ENCODE measurements around the gene KCNJ15. TPM values are rescaled to one million over a fixed set of nuclear protein-coding genes. Genes with fewer than 3 reads are reported as not detected.
A peak's percentile ranks its signal among the peaks of the same experiment; 100 is the strongest.
"Not testable (repeated sequence)": the region's sequence is repeated elsewhere in the genome, so short reads cannot be mapped to it uniquely, and the experiment has no call there.

KCNJ15 gene
- polyA plus RNA-seq, 3 donors: 183 to 261 (median 233) TPM

GRCh38 chr21:38239672-38240071 lies 17.1 kb upstream of the KCNJ15 start:
- DNase-seq (ENCODE audit: extremely low read depth in 1 of 11, low read depth in 9 of 11, low spot score in 4 of 11): no peak

- peak in 1 of 11 donors; percentile 33 for DNase-seq (ENCODE audit: extremely low read depth in 1 of 11, low read depth in 9 of 11, low spot score in 4 of 11)
Measured at GRCh38 chr21:38240129-38240528, 16.7 kb upstream of the KCNJ15 start.

GRCh38 chr21:38241029-38241740 lies 15.6 kb upstream of the KCNJ15 start:
- DNase-seq (ENCODE audit: extremely low read depth in 1 of 11, low read depth in 9 of 11, low spot score in 4 of 11): no peak

GRCh38 chr21:38242061-38242460 lies 14.7 kb upstream of the KCNJ15 start:
- no peak for DNase-seq (ENCODE audit: extremely low read depth in 1 of 11, low read depth in 9 of 11, low spot score in 4 of 11)

GRCh38 chr21:38243732-38244406 lies 12.9 kb upstream of the KCNJ15 start:
- no peak for DNase-seq (ENCODE audit: extremely low read depth in 1 of 11, low read depth in 9 of 11, low spot score in 4 of 11)

GRCh38 chr21:38244407-38244787 lies 12.4 kb upstream of the KCNJ15 start:
- DNase-seq (ENCODE audit: extremely low read depth in 1 of 11, low read depth in 9 of 11, low spot score in 4 of 11): no peak

- no peak for DNase-seq (ENCODE audit: extremely low read depth in 1 of 11, low read depth in 9 of 11, low spot score in 4 of 11)
Measured at GRCh38 chr21:38244885-38245869, 11.6 kb upstream of the KCNJ15 start.

- no peak for DNase-seq (ENCODE audit: extremely low read depth in 1 of 11, low read depth in 9 of 11, low spot score in 4 of 11)
Measured at GRCh38 chr21:38246511-38246910, 10.3 kb upstream of the KCNJ15 start.

GRCh38 chr21:38247054-38247453 lies 9.7 kb upstream of the KCNJ15 start:
- DNase-seq (ENCODE audit: extremely low read depth in 1 of 11, low read depth in 9 of 11, low spot score in 4 of 11): not testable (repeated sequence)

- no peak for DNase-seq (ENCODE audit: extremely low read depth in 1 of 11, low read depth in 9 of 11, low spot score in 4 of 11)
Measured at GRCh38 chr21:38247738-38248510, 8.9 kb upstream of the KCNJ15 start.

- no peak for DNase-seq (ENCODE audit: extremely low read depth in 1 of 11, low read depth in 9 of 11, low spot score in 4 of 11)
Measured at GRCh38 chr21:38249256-38249655, 7.5 kb upstream of the KCNJ15 start.

- DNase-seq (ENCODE audit: extremely low read depth in 1 of 11, low read depth in 9 of 11, low spot score in 4 of 11): no peak
Measured at GRCh38 chr21:38249696-38250278, 7.0 kb upstream of the KCNJ15 start.

- DNase-seq (ENCODE audit: extremely low read depth in 1 of 11, low read depth in 9 of 11, low spot score in 4 of 11): no peak
Measured at GRCh38 chr21:38250991-38251418, 5.8 kb upstream of the KCNJ15 start.

- no peak for DNase-seq (ENCODE audit: extremely low read depth in 1 of 11, low read depth in 9 of 11, low spot score in 4 of 11)
Measured at GRCh38 chr21:38254970-38255369, 1.8 kb upstream of the KCNJ15 start.

GRCh38 chr21:38255571-38256117 lies 1.1 kb upstream of the KCNJ15 start:
- DNase-seq (ENCODE audit: extremely low read depth in 1 of 11, low read depth in 9 of 11, low spot score in 4 of 11): no peak

- DNase-seq (ENCODE audit: extremely low read depth in 1 of 11, low read depth in 9 of 11, low spot score in 4 of 11): no peak
Measured at GRCh38 chr21:38257667-38258066, 876 bp downstream of the KCNJ15 start.

- DNase-seq (ENCODE audit: extremely low read depth in 1 of 11, low read depth in 9 of 11, low spot score in 4 of 11): no peak
Measured at GRCh38 chr21:38258521-38259485, 2.0 kb downstream of the KCNJ15 start.
